ENCODE measurements around the gene AGBL4. TPM values are rescaled to one million over a fixed set of nuclear protein-coding genes. Genes with fewer than 3 reads are reported as not detected.
"Not testable (repeated sequence)": the region's sequence is repeated elsewhere in the genome, so short reads cannot be mapped to it uniquely, and the experiment has no call there.

AGBL4 gene
- total RNA-seq, 1 donor from 2014 or later = not detected

DNA sequence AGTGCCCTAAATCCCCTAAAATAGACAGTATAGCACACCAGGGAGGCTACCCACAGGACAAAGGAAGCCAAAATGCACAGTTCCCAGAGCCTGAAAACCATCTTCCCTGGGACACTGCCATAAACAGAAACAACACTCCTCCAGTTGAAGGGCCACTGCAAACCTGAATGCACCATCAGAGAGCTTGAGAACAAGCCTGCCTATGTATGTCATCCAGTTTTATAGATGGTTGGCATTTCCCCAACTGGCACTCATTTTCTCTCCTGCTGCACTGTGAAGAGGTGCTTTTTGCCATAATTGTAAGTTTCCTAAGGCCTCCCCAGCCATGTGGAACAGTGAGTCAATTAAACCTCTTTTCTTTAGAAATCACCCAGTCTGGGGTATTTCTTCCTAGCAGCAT, 169.0 kb downstream of the AGBL4 start:
- H3K36me3 Mint-ChIP-seq (ENCODE audit: low read depth) = no peaks in the 10 kb centered on the region
- H3K4me1 Mint-ChIP-seq (ENCODE audit: low read depth) = no peaks in the 10 kb centered on the region
- no peak for DNase-seq (ENCODE audit: low spot score)
- no peaks in the 10 kb centered on the region for H3K27me3 Mint-ChIP-seq (ENCODE audit: insufficient read depth)
- peaks cover 3% of the 10 kb centered on the region for H3K9me3 Mint-ChIP-seq
- intact Hi-C loops (cut with micrococcal nuclease) = no loop called here
- H3K4me3 Mint-ChIP-seq = no peak overlapping the region
- no peak overlapping the region for H3K27ac Mint-ChIP-seq

DNA sequence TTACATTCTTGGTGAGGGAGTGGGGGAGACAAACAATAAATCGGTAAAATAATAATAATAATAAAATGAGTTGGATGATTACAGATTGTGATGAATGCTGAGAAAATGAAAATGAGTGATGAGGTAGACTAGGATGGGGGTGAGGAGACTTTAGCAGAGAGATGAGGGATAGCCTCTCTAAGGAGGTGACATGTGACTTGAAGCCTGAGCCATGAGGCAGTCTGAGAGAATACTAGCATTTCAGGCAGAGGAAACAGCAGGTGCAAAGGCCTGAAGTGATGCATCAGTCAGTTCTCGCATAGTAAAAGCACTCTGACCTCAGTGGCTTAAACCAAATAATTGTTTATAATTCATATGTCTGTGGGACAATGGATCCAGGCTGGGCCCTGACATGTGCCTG, 181.2 kb downstream of the AGBL4 start:
- Mint-ChIP-seq H3K36me3 (ENCODE audit: low read depth) (no peaks in the 10 kb centered on the region), H3K27me3 (ENCODE audit: insufficient read depth) (no peaks in the 10 kb centered on the region), H3K4me1 (ENCODE audit: low read depth) (no peaks in the 10 kb centered on the region), H3K27ac (no peak overlapping the region), H3K4me3 (no peak overlapping the region), H3K9me3 (peaks cover 59% of the 10 kb centered on the region)
- DNase-seq (ENCODE audit: low spot score) = no peak
- intact Hi-C loops (cut with micrococcal nuclease) = no loop called here

DNA sequence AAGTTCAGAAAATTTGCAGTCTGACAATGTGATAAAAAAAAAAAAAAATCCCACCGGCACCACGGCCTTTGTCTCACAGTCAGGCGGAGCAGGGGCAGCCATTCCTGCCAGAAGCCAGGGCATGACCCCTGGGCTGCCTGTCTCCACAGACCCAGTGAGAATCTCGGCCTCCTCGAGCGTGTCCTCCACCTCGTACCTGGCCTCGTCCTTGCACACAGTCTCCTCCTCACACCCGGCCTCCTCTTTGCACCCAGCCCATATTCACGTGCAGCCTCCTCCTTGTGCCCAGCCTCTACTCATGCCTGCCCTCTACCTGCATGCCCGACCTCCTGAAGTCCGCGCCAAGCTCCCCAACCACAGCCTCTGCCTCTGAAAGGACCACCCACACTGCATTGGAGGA, 182.0 kb downstream of the AGBL4 start:
- H3K9me3 Mint-ChIP-seq = peaks cover 52% of the 10 kb centered on the region
- no peaks in the 10 kb centered on the region for H3K36me3 Mint-ChIP-seq (ENCODE audit: low read depth)
- H3K27ac Mint-ChIP-seq = no peak overlapping the region
- no peak overlapping the region for H3K4me3 Mint-ChIP-seq
- no peaks in the 10 kb centered on the region for H3K4me1 Mint-ChIP-seq (ENCODE audit: low read depth)
- H3K27me3 Mint-ChIP-seq (ENCODE audit: insufficient read depth) = no peaks in the 10 kb centered on the region
- DNase-seq (ENCODE audit: low spot score) = no peak
- intact Hi-C loops (cut with micrococcal nuclease) = no loop called here

DNA sequence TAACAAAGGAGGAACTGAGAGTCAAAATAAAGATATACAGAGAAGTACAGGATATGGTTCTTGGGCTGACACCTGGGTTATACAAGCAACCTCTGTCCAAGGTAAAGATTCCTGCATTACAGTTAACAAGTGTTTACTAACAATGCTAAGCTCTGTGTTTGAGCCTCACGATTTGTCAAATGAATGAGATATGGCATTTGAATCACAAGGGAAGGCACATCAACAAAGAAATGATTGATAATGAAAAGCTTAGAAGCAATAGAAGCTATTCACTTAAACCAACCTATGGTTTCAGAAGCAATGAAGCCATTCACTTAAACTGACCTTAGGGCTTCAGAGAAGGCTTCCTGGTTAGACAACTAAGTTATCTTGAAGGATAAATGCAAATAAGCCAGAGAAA, 199.5 kb downstream of the AGBL4 start:
- H3K36me3 Mint-ChIP-seq (ENCODE audit: low read depth) = no peaks in the 10 kb centered on the region
- H3K9me3 Mint-ChIP-seq = peaks cover 9% of the 10 kb centered on the region
- H3K27ac Mint-ChIP-seq = no peak overlapping the region
- H3K4me3 Mint-ChIP-seq = no peak overlapping the region
- intact Hi-C loops (cut with micrococcal nuclease) = no loop called here
- no peak for DNase-seq (ENCODE audit: low spot score)
- H3K4me1 Mint-ChIP-seq (ENCODE audit: low read depth) = no peaks in the 10 kb centered on the region
- no peaks in the 10 kb centered on the region for H3K27me3 Mint-ChIP-seq (ENCODE audit: insufficient read depth)

DNA sequence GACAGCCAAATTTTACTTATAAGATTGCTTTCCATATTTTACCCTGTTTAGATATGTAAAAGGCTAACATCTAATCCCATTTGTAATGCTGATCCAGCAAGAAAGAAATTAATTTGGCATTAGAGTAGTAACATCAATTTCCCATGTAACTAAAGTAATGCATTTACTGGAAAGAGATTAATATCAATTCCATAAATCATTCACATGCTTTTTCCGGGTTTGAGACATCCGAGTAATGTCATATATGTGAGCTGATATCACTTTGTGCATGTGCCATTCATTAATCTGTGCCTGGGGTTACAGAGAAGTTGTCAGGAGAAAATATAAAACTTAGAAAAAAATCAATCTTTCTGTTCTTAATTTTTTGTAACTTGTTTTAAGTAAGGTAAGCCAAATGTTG, 206.1 kb downstream of the AGBL4 start:
- intact Hi-C loops (cut with micrococcal nuclease) = no loop called here
- no peaks in the 10 kb centered on the region for H3K4me1 Mint-ChIP-seq (ENCODE audit: low read depth)
- H3K27me3 Mint-ChIP-seq (ENCODE audit: insufficient read depth) = no peaks in the 10 kb centered on the region
- no peaks in the 10 kb centered on the region for H3K9me3 Mint-ChIP-seq
- H3K4me3 Mint-ChIP-seq = no peak overlapping the region
- no peak overlapping the region for H3K27ac Mint-ChIP-seq
- no peak for DNase-seq (ENCODE audit: low spot score)
- no peaks in the 10 kb centered on the region for H3K36me3 Mint-ChIP-seq (ENCODE audit: low read depth)

DNA sequence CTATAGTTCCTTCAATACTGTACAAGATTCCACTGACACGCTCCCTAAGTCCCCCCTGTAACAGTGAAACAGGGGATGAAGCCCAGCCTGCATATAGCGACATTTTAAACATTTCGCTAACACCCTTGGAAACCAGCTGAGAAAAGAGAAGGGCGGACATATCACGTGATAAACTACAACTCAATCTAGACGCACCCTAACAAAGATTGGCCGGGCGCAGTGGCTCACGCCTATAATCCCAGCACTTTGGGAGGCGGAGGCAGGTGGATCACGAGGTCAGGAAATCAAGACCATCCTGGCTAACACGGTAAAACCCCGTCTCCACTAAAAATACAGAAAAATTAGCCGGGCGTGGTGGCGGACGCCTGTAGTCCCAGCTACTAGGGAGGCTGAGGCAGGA, 236.7 kb downstream of the AGBL4 start:
- H3K36me3 Mint-ChIP-seq (ENCODE audit: low read depth); H3K9me3 Mint-ChIP-seq; H3K27me3 Mint-ChIP-seq (ENCODE audit: insufficient read depth); DNase-seq (ENCODE audit: low spot score); H3K4me1 Mint-ChIP-seq (ENCODE audit: low read depth); H3K4me3 Mint-ChIP-seq; H3K27ac Mint-ChIP-seq; intact Hi-C loops (cut with micrococcal nuclease): not testable (repeated sequence)

DNA sequence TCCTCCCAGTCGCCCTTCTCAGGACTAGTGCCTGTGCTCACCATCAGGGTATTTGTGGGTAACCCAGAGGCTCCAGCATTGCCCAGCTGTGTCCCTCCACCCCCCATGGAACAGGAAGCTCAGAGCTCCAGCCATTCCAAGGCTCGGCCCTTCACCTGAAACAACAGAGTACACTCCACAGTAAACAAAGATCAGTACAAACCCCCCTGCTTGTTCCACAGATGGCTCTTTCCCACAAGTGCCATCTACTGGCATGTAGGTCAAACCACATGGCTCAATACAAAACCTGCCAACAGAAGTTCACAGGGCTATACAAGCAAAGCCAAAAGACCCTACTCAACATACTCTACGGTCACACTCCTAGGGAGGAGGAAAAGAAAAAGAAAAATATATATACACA, 258.7 kb downstream of the AGBL4 start:
- Mint-ChIP-seq H3K4me1 (ENCODE audit: low read depth) (no peaks in the 10 kb centered on the region), H3K36me3 (ENCODE audit: low read depth) (no peaks in the 10 kb centered on the region), H3K27ac (no peak overlapping the region), H3K27me3 (ENCODE audit: insufficient read depth) (no peaks in the 10 kb centered on the region), H3K4me3 (no peak overlapping the region), H3K9me3 (peaks cover 8% of the 10 kb centered on the region)
- intact Hi-C loops (cut with micrococcal nuclease) = no loop called here
- DNase-seq (ENCODE audit: low spot score) = no peak

DNA sequence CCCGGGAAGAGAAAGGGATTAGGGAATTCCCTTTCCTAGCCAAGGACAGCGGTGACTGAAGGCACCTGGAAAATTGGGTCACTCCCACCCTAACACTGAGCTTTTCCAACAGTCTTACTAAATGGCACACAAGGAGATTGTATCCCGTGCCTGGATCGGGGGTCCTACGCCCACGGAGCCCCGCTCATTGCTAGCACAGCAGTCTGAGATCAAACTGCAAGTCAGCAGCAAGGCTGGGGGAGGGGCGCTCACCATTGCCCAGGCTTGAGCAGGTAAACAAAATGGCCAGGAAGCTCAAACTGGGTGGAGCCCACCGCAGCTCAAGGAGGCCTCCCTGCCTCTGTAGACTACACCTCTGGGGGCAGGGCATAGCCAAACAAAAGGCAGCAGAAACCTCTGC, 285.6 kb downstream of the AGBL4 start:
- H3K27me3 Mint-ChIP-seq (ENCODE audit: insufficient read depth); intact Hi-C loops (cut with micrococcal nuclease); H3K4me3 Mint-ChIP-seq; H3K27ac Mint-ChIP-seq; H3K36me3 Mint-ChIP-seq (ENCODE audit: low read depth); H3K4me1 Mint-ChIP-seq (ENCODE audit: low read depth); DNase-seq (ENCODE audit: low spot score): not testable (repeated sequence)
- H3K9me3 Mint-ChIP-seq = peaks cover 34% of the 10 kb centered on the region

DNA sequence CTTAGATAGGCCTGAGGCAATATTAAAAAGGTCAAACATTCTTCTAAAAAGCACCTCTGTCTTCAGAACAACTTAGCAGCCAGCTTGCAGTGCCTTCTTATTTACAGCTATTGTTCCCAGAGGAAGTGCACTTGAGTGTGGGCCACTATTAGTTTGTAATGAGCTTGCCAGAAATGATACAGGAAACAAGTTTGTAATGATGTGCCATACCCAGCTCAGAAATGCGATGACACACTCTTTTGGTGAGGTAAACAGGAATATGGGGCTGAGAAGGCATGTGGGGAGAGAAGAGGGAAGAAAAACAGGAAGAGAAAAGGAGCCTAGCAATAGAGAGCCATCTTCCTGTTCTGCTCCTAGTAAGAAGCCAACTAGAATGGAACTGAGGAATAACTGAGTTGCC, 295.4 kb downstream of the AGBL4 start:
- no peaks in the 10 kb centered on the region for H3K4me1 Mint-ChIP-seq (ENCODE audit: low read depth)
- intact Hi-C loops (cut with micrococcal nuclease) = no loop called here
- H3K36me3 Mint-ChIP-seq (ENCODE audit: low read depth) = no peaks in the 10 kb centered on the region
- no peaks in the 10 kb centered on the region for H3K27me3 Mint-ChIP-seq (ENCODE audit: insufficient read depth)
- H3K4me3 Mint-ChIP-seq = no peak overlapping the region
- DNase-seq (ENCODE audit: low spot score) = no peak
- H3K27ac Mint-ChIP-seq = no peak overlapping the region
- H3K9me3 Mint-ChIP-seq = peaks cover 13% of the 10 kb centered on the region

DNA sequence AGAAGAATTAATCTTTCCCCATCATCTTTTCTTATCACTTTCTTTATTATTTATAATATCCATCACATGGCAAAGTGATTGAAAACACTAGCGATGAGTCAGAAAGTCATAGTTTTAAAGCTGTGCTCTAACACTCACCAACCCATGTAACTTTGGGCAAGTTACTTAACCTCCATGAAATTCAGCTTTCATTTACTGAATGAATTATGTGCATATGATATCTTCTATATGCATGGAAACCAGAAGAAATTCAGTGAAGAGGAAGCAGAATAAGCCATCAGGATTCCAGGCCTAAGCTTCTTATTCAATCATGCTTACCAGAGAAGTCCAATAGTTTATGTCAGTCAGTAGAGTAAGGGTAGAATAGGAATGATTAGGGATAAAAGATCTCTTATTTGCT, 300.1 kb downstream of the AGBL4 start:
- no peak for DNase-seq (ENCODE audit: low spot score)
- Mint-ChIP-seq H3K4me1 (ENCODE audit: low read depth) (no peaks in the 10 kb centered on the region), H3K9me3 (peaks cover 5% of the 10 kb centered on the region), H3K27me3 (ENCODE audit: insufficient read depth) (no peaks in the 10 kb centered on the region), H3K4me3 (no peak overlapping the region), H3K36me3 (ENCODE audit: low read depth) (no peaks in the 10 kb centered on the region), H3K27ac (no peak overlapping the region)
- intact Hi-C loops (cut with micrococcal nuclease) = no loop called here

DNA sequence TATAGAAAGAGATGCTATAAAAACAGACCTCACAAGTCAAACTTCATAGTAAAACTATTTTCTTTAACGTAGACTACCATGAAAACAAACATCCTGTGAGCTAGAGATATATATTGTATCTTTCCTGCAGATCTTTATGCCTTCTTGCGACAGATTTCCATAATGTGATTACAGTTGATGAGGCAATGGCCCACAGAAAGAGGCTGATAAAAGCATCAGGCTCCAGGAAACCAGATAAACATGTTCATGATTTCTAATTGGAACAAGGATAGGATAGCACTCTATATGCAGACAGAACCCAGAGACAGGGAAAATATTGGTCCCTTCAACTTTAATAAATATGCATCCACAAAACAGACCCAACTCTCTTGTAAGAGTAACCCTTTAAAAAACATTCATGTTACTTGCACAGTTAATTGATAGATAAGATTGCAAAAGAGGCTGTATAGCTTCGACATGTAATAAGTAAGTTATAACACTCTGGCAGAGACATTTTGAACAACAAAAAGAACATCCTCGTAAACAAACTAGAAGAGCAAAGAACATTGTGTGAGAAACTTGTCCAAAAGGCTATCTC, 329.4 kb downstream of the AGBL4 start:
- Mint-ChIP-seq H3K4me1 (ENCODE audit: low read depth) (no peaks in the 10 kb centered on the region), H3K4me3 (no peak overlapping the region), H3K27ac (no peak overlapping the region), H3K36me3 (ENCODE audit: low read depth) (no peaks in the 10 kb centered on the region), H3K9me3 (peaks cover 6% of the 10 kb centered on the region), H3K27me3 (ENCODE audit: insufficient read depth) (no peaks in the 10 kb centered on the region)
- no peak for DNase-seq (ENCODE audit: low spot score)
- intact Hi-C loops (cut with micrococcal nuclease) = no loop called here

DNA sequence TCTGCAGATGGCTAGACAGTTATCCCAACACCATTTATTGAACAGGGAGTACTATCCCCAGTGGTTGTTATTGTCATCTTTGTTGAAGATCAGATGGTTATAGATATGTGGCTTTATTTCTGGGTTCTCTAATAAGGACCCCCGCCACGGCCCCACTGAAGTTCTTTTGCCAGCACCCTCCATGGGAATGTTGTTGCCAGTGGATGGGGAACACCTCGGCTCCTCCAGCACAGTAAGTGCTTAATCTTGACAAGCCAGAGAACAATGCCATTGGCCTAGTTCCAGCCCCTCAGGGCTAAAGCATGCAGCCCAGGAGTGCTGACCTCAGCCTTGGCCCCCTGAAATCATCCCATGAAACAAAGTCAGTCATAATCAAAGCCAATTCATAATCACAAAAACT, 337.6 kb downstream of the AGBL4 start:
- Mint-ChIP-seq H3K36me3 (ENCODE audit: low read depth) (no peaks in the 10 kb centered on the region), H3K27me3 (ENCODE audit: insufficient read depth) (no peaks in the 10 kb centered on the region), H3K4me3 (no peak overlapping the region), H3K9me3 (peaks cover 13% of the 10 kb centered on the region), H3K27ac (no peak overlapping the region), H3K4me1 (ENCODE audit: low read depth) (no peaks in the 10 kb centered on the region)
- no peak for DNase-seq (ENCODE audit: low spot score)
- intact Hi-C loops (cut with micrococcal nuclease) = no loop called here

DNA sequence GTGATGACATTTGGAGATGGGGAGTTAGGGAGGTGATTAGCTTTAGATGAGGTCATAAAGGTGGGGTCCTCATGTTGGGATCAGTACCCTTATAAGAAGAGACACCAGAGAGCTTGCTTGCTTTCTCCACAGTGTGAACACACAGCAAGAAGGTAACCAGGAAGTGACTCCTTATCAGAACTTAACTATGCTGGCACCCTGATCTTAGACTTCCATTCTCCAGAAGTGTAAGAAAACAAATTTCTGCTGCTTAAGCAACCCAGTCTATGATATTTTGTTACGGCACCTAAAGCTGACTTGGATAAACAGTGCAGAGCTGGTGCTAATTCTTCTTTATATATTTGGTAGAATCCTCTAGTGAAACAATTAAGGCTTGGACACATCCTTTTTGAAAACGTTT, 346.0 kb downstream of the AGBL4 start:
- Mint-ChIP-seq H3K4me1 (ENCODE audit: low read depth) (no peaks in the 10 kb centered on the region), H3K9me3 (peaks cover 4% of the 10 kb centered on the region), H3K27ac (no peak overlapping the region), H3K4me3 (no peak overlapping the region), H3K27me3 (ENCODE audit: insufficient read depth) (no peaks in the 10 kb centered on the region), H3K36me3 (ENCODE audit: low read depth) (no peaks in the 10 kb centered on the region)
- no peak for DNase-seq (ENCODE audit: low spot score)
- intact Hi-C loops (cut with micrococcal nuclease) = no loop called here

DNA sequence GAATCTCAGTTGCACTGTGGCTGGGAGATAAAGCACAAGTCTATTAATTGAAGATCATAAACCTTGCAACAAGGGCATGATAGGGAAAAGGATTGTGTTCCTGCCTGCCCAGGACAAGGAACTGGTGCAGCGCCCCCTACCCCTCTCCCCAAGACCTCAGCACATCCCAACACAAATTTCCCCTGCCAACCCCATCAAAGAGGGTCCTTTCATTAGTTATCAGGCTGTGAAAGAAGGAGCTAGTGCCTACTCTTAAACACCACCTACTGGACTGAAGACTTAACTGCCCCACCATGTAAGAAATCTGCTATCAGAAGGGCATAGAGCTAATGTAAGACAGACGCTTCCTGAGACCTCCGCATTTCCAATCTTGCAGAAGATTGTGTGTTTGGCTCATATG, 372.6 kb downstream of the AGBL4 start:
- no peaks in the 10 kb centered on the region for H3K4me1 Mint-ChIP-seq (ENCODE audit: low read depth)
- intact Hi-C loops (cut with micrococcal nuclease) = no loop called here
- H3K9me3 Mint-ChIP-seq = peaks cover 4% of the 10 kb centered on the region
- no peaks in the 10 kb centered on the region for H3K36me3 Mint-ChIP-seq (ENCODE audit: low read depth)
- H3K27me3 Mint-ChIP-seq (ENCODE audit: insufficient read depth) = no peaks in the 10 kb centered on the region
- H3K27ac Mint-ChIP-seq = no peak overlapping the region
- H3K4me3 Mint-ChIP-seq = no peak overlapping the region
- no peak for DNase-seq (ENCODE audit: low spot score)

Measured in activated T-helper 1 cell treated with anti-CD3 and anti-CD28 coated beads, Interleukin-12 subunit alpha, Interleukin-12 subunit beta, Interleukin-2, Interleukin-4 antibody, amounts not matched to agents 30 ng/mL and 10 ng/mL and 1 ng/mL, durations not matched to agents 14 hours and 24 hours and 36 hours (primary cell).